Common myeloid progenitor, CD34-positive (primary cell): ENCODE results near the gene RBM28.

ENCODE experiments used
- CTCF ChIA-PET: fragments of 350-600 bp; sonication (Branson Sonifier 250); formaldehyde crosslinking; loops from one replicate; lab custom pipeline; 2021; ENCODE audit warnings: antibody characterized with exemption; lab: Charles Lee
- POLR2A ChIA-PET: fragments of 350-600 bp; sonication (Branson Sonifier 250); formaldehyde crosslinking; loops from one replicate; lab custom pipeline; 2021; ENCODE audit warnings: antibody characterized with exemption; lab: Charles Lee
- DNase-seq, 3 donors: peaks; one replicate each; pipeline versions ENCODE4 v3.0.0 to v3.0.0-alpha.2; 2013
- H3K27ac ChIP-seq, 2 experiments: 1 replicate in 1 of 2; 2 replicates in 1 of 2; pipeline ENCODE4 v1.7.0; 2013; ENCODE audit warnings: inconsistent platforms in 2 of 2, low read length in 2 of 2, mild to moderate bottlenecking in 2 of 2, low read depth in 1 of 2, moderate library complexity in 1 of 2; ENCODE audit not compliant: severe bottlenecking in 2 of 2, insufficient read depth in 1 of 2, poor library complexity in 1 of 2
- H3K27me3 ChIP-seq, 5 experiments: replicated peaks in 2 of 5; 1 replicate in 3 of 5; 2 replicates in 2 of 5; pipeline versions ENCODE4 v1.6.1 to v1.7.0; 2013; ENCODE audit warnings: low read length in 4 of 5, mild to moderate bottlenecking in 2 of 5, moderate library complexity in 2 of 5, inconsistent platforms in 1 of 5; ENCODE audit not compliant: insufficient read depth in 5 of 5, control insufficient read depth in 4 of 5
- H3K36me3 ChIP-seq, 4 experiments: 1 replicate in 2 of 4; 2 replicates in 2 of 4; pipeline versions ENCODE4 v1.6.1 to v1.7.0; 2013; ENCODE audit warnings: low read length in 3 of 4, control low read depth in 1 of 4, mild to moderate bottlenecking in 1 of 4; ENCODE audit not compliant: control insufficient read depth in 4 of 4, insufficient read depth in 4 of 4
- H3K4me1 ChIP-seq, 4 experiments: 1 replicate in 3 of 4; 2 replicates in 1 of 4; pipeline versions ENCODE4 v1.6.1 to v1.7.1; 2013; ENCODE audit warnings: low read length in 3 of 4, mild to moderate bottlenecking in 3 of 4, control low read depth in 1 of 4, inconsistent platforms in 1 of 4, moderate library complexity in 1 of 4; ENCODE audit not compliant: control insufficient read depth in 4 of 4, insufficient read depth in 4 of 4; ENCODE audit errors: control extremely low read depth in 1 of 4
- H3K4me3 ChIP-seq, 7 experiments: 1 replicate in 4 of 7; 2 replicates in 3 of 7; pipeline versions ENCODE4 v1.5.1 to v1.7.0; 2013; ENCODE audit warnings: mild to moderate bottlenecking in 7 of 7, low read length in 6 of 7, moderate library complexity in 6 of 7, inconsistent platforms in 2 of 7, low read depth in 2 of 7, control low read depth in 1 of 7; ENCODE audit not compliant: insufficient read depth in 4 of 7, control insufficient read depth in 1 of 7; ENCODE audit errors: extremely low read depth in 1 of 7
- H3K9me3 ChIP-seq, 5 experiments: 1 replicate in 4 of 5; 2 replicates in 1 of 5; pipeline versions ENCODE4 v1.6.1 to v1.7.1; 2013; ENCODE audit warnings: low read length in 4 of 5, mild to moderate bottlenecking in 2 of 5, inconsistent platforms in 1 of 5, low read depth in 1 of 5, moderate library complexity in 1 of 5; ENCODE audit not compliant: control insufficient read depth in 4 of 5, insufficient read depth in 2 of 5; ENCODE audit errors: control extremely low read depth in 1 of 5
- WGBS: methylation state at CpG from one replicate; pipeline ENCODE4 v1.1.5; 2013; ENCODE audit not compliant: insufficient coverage; 5-methylcytosine and 5-hydroxymethylcytosine counted together

Gene RBM28

GRCh38 chr7:128267595-128267924, 76.1 kb downstream of the RBM28 start:
- 98% methylated on average over 4 of the region's 4 CpGs for WGBS
- no peak for DNase-seq
- ChIA-PET CTCF (no interaction called here), POLR2A (no interaction called here)
- peaks cover 0 to 11% (median 0%) of the 10 kb centered on the region in 5 experiments for H3K9me3 ChIP-seq
- no peaks in the 10 kb centered on the region for H3K36me3 ChIP-seq
- H3K4me1 ChIP-seq = peaks cover 0 to 12% (median 4%) of the 10 kb centered on the region in 4 experiments
- peaks cover 0 to 3% (median 0%) of the 10 kb centered on the region in 5 experiments for H3K27me3 ChIP-seq
- H3K27ac ChIP-seq = no peak overlapping the region
- H3K4me3 ChIP-seq = no peak overlapping the region

- POLR2A ChIA-PET = no interaction called here
- H3K27me3 ChIP-seq = peaks cover 0 to 3% (median 0%) of the 10 kb centered on the region in 5 experiments
- H3K9me3 ChIP-seq = peaks cover 0 to 10% (median 0%) of the 10 kb centered on the region in 5 experiments
- no peaks in the 10 kb centered on the region for H3K36me3 ChIP-seq
- 97% methylated on average over 12 of the region's 16 CpGs for WGBS
- peaks cover 0 to 10% (median 4%) of the 10 kb centered on the region in 4 experiments for H3K4me1 ChIP-seq
- H3K27ac ChIP-seq = no peak overlapping the region
- no peak for DNase-seq
- no peak overlapping the region for H3K4me3 ChIP-seq
- CTCF ChIA-PET = no interaction called here
Observed at GRCh38 chr7:128266883-128267594, 76.7 kb downstream of the RBM28 start.

GRCh38 chr7:128266529-128266882, 77.2 kb downstream of the RBM28 start:
- 100% methylated on average over 1 of the region's 1 CpG for WGBS
- DNase-seq = no peak
- Histone ChIP-seq H3K36me3 (no peaks in the 10 kb centered on the region), H3K27ac (no peak overlapping the region), H3K4me1 (peaks cover 0 to 5% (median 2%) of the 10 kb centered on the region in 4 experiments), H3K9me3 (peaks cover 0 to 5% (median 0%) of the 10 kb centered on the region in 5 experiments), H3K27me3 (peaks cover 0 to 3% (median 0%) of the 10 kb centered on the region in 5 experiments), H3K4me3 (no peak overlapping the region)
- ChIA-PET POLR2A (no interaction called here), CTCF (no interaction called here)

- Histone ChIP-seq H3K36me3 (no peaks in the 10 kb centered on the region), H3K4me1 (no peaks in the 10 kb centered on the region), H3K4me3 (no peak overlapping the region), H3K9me3 (no peaks in the 10 kb centered on the region), H3K27ac (no peak overlapping the region), H3K27me3 (peaks cover 0 to 1% (median 0%) of the 10 kb centered on the region in 5 experiments)
- WGBS = 66% methylated on average over 5 of the region's 5 CpGs
- no peak for DNase-seq
- POLR2A ChIA-PET = no interaction called here
- CTCF ChIA-PET = no interaction called here
Observed at GRCh38 chr7:128265906-128266300, 77.8 kb downstream of the RBM28 start.

- no peaks in the 10 kb centered on the region for H3K36me3 ChIP-seq
- WGBS = 100% methylated on average over 3 of the region's 6 CpGs
- no peaks in the 10 kb centered on the region for H3K9me3 ChIP-seq
- DNase-seq = no peak
- H3K4me3 ChIP-seq = no peak overlapping the region
- peaks cover 0 to 1% (median 0%) of the 10 kb centered on the region in 5 experiments for H3K27me3 ChIP-seq
- CTCF ChIA-PET = interaction anchor here (0.8 kb wide), 1 partner anchor 20 kb away, joined by 3 read pairs; no protein-coding TSS in a partner anchor
- H3K4me1 ChIP-seq = no peaks in the 10 kb centered on the region
- H3K27ac ChIP-seq = no peak overlapping the region
- POLR2A ChIA-PET = no interaction called here
Observed at GRCh38 chr7:128265156-128265905, 78.4 kb downstream of the RBM28 start.

GRCh38 chr7:128264477-128264876, 79.2 kb downstream of the RBM28 start:
- ChIA-PET POLR2A (interaction anchor here (1.0 kb wide), 1 partner anchor 23 kb away, joined by 3 read pairs; no protein-coding TSS in a partner anchor), CTCF (interaction anchor here (0.8 kb wide), 1 partner anchor 19 kb away, joined by 3 read pairs; no protein-coding TSS in a partner anchor)
- no peaks in the 10 kb centered on the region for H3K9me3 ChIP-seq
- H3K4me3 ChIP-seq = no peak overlapping the region
- H3K27ac ChIP-seq = no peak overlapping the region
- no peaks in the 10 kb centered on the region for H3K4me1 ChIP-seq
- H3K36me3 ChIP-seq = no peaks in the 10 kb centered on the region
- peaks cover 0 to 1% (median 0%) of the 10 kb centered on the region in 5 experiments for H3K27me3 ChIP-seq
- 100% methylated on average over 1 of the region's 2 CpGs for WGBS
- no peak for DNase-seq

GRCh38 chr7:128263420-128263819, 80.3 kb downstream of the RBM28 start:
- Histone ChIP-seq H3K9me3 (no peaks in the 10 kb centered on the region), H3K4me3 (no peak overlapping the region), H3K27ac (no peak overlapping the region), H3K36me3 (no peaks in the 10 kb centered on the region), H3K4me1 (no peaks in the 10 kb centered on the region), H3K27me3 (peaks cover 0 to 1% (median 0%) of the 10 kb centered on the region in 5 experiments)
- ChIA-PET CTCF (interaction anchor here (1.5 kb wide), 1 partner anchor 10 kb away, joined by 4 read pairs; no protein-coding TSS in a partner anchor), POLR2A (interaction anchor here (0.7 kb wide), 1 partner anchor 56 kb away, joined by 3 read pairs; no protein-coding TSS in a partner anchor)
- no peak for DNase-seq
- WGBS = 96% methylated on average over 3 of the region's 3 CpGs
